Measurements from ENCODE around the gene ZNF681. TPM values are rescaled to one million over a fixed set of nuclear protein-coding genes. Genes with fewer than 3 reads are reported as not detected.
"Not testable (repeated sequence)": the region's sequence is repeated elsewhere in the genome, so short reads cannot be mapped to it uniquely, and the experiment has no call there.

ZNF681 gene
- total and polyA plus RNA-seq, 2 of the 4 experiments (the other 2 are of a cell fraction): 0.15 to 0.54 TPM

- ATAC-seq (ENCODE audit: low read depth) (no peak), DNase-seq (no peak)
- no peak overlapping the region for H4K5ac ChIP-seq (ENCODE audit: low read depth, low read length)
- H3K23ac ChIP-seq (ENCODE audit: low read depth, low read length): no peak overlapping the region
- no peak overlapping the region for H3K4me3 ChIP-seq (ENCODE audit: insufficient read depth, low read depth, low read length)
- H2BK5ac ChIP-seq (ENCODE audit: low read depth, low read length, poor library complexity, severe bottlenecking): no peak overlapping the region
- no peaks in the 10 kb centered on the region for H3K79me1 ChIP-seq (ENCODE audit: low read depth in 1 of 2, low read length in 2 of 2)
- H3K4me2 ChIP-seq (ENCODE audit: low read depth, low read length): no peak overlapping the region
- ChIA-PET CTCF (no interaction called here), POLR2A (ENCODE audit: unreplicated experiment) (no interaction called here)
- no peak overlapping the region for H2BK15ac ChIP-seq (ENCODE audit: low read depth, low read length)
- dilution Hi-C loops (cut with HindIII; ENCODE audit: low sequenced_read_pairs, unreplicated experiment): no loop called here
- TF ChIP-seq FOS (IDR thresholded peaks at IDR 0.05; ENCODE audit: low read depth, low read length) (no peak), MAFK (IDR thresholded peaks at IDR 0.05; ENCODE audit: low read depth, low read length) (no peak), MXI1 (IDR thresholded peaks at IDR 0.05; ENCODE audit: borderline replicate concordance, low read depth, low read length) (no peak)
- H3K18ac ChIP-seq (ENCODE audit: low read depth, low read length): no peak overlapping the region
- H2AK9ac ChIP-seq (replicated peaks; ENCODE audit: low read depth, low read length, poor library complexity): no peak overlapping the region
- no peak overlapping the region for H2BK120ac ChIP-seq (ENCODE audit: low read depth, low read length)
- H2BK20ac ChIP-seq (ENCODE audit: low read depth, low read length): no peak overlapping the region
- no peak overlapping the region for H3K14ac ChIP-seq (replicated peaks; ENCODE audit: low read depth, low read length)
- H3K4ac ChIP-seq (ENCODE audit: low read depth, low read length): no peak overlapping the region
- no peaks in the 10 kb centered on the region for H3K4me1 ChIP-seq (ENCODE audit: control insufficient read depth, insufficient read depth, low read length)
- in situ Hi-C loops (cut with MboI; ENCODE audit: low sequenced_read_pairs): no loop called here
- no peak overlapping the region for H3K27ac ChIP-seq (ENCODE audit: insufficient read depth, low read length)
- no peak overlapping the region for H4K8ac ChIP-seq (ENCODE audit: low read depth in 2 of 2, low read length in 2 of 2)
- intact Hi-C loops (cut with micrococcal nuclease): no loop called here
- no peak overlapping the region for H3K56ac ChIP-seq (ENCODE audit: extremely low read depth, insufficient read depth, low read length)
- WGBS, 2 experiments (ENCODE audit: extremely low coverage in 2 of 2, insufficient read length in 1 of 2): 80% methylated on average over 1 of the region's 5 CpGs; no CpG with 5 or more reads in 1 of the 2 experiments
- H2AFZ ChIP-seq (replicated peaks; ENCODE audit: low read length, poor library complexity): no peak overlapping the region
- no peaks in the 10 kb centered on the region for H3K27me3 ChIP-seq (ENCODE audit: control insufficient read depth, insufficient read depth, low read length)
- no peaks in the 10 kb centered on the region for H3K36me3 ChIP-seq (ENCODE audit: control insufficient read depth, insufficient read depth, low read length)
- H4K20me1 ChIP-seq (ENCODE audit: insufficient read depth, low read length): no peaks in the 10 kb centered on the region; the same call in 1 of the 2 replicates
- no peaks in the 10 kb centered on the region for H3K9me1 ChIP-seq (ENCODE audit: insufficient read depth, low read length)
- no peak overlapping the region for H2AK5ac ChIP-seq (ENCODE audit: low read depth, low read length)
- no peak overlapping the region for H3K9ac ChIP-seq (ENCODE audit: low read depth, low read length)
- H3K9me3 ChIP-seq (ENCODE audit: control insufficient read depth, insufficient read depth, low read length): peaks cover 1% of the 10 kb centered on the region; the same call in 1 of the 2 replicates
- no peak overlapping the region for H4K91ac ChIP-seq (ENCODE audit: insufficient read depth, low read depth, low read length)
- BruUV-seq (replicated peaks): no TSS peak
Observed at GRCh38 chr19:23778566-23778965, 19.9 kb upstream of the ZNF681 start.

GRCh38 chr19:23778036-23778435 is 19.3 kb upstream of the ZNF681 start:
- H4K5ac ChIP-seq (ENCODE audit: low read depth, low read length); H4K91ac ChIP-seq (ENCODE audit: insufficient read depth, low read depth, low read length); H3K9me3 ChIP-seq (ENCODE audit: control insufficient read depth, insufficient read depth, low read length); H2AK9ac ChIP-seq (replicated peaks; ENCODE audit: low read depth, low read length, poor library complexity); intact Hi-C loops (cut with micrococcal nuclease); H3K4me1 ChIP-seq (ENCODE audit: control insufficient read depth, insufficient read depth, low read length); H4K20me1 ChIP-seq (ENCODE audit: insufficient read depth, low read length); H2BK120ac ChIP-seq (ENCODE audit: low read depth, low read length); DNase-seq; H3K56ac ChIP-seq (ENCODE audit: extremely low read depth, insufficient read depth, low read length); H3K23ac ChIP-seq (ENCODE audit: low read depth, low read length); H3K27me3 ChIP-seq (ENCODE audit: control insufficient read depth, insufficient read depth, low read length); H2AK5ac ChIP-seq (ENCODE audit: low read depth, low read length); H2BK20ac ChIP-seq (ENCODE audit: low read depth, low read length); H3K9ac ChIP-seq (ENCODE audit: low read depth, low read length); H3K36me3 ChIP-seq (ENCODE audit: control insufficient read depth, insufficient read depth, low read length); ATAC-seq (ENCODE audit: low read depth); H3K4me3 ChIP-seq (ENCODE audit: insufficient read depth, low read depth, low read length); H2BK5ac ChIP-seq (ENCODE audit: low read depth, low read length, poor library complexity, severe bottlenecking); H3K9me1 ChIP-seq (ENCODE audit: insufficient read depth, low read length); BruUV-seq (replicated peaks); H3K4me2 ChIP-seq (ENCODE audit: low read depth, low read length); H3K79me1 ChIP-seq (ENCODE audit: low read depth in 1 of 2, low read length in 2 of 2); H2BK15ac ChIP-seq (ENCODE audit: low read depth, low read length); POLR2A ChIA-PET (ENCODE audit: unreplicated experiment); H4K8ac ChIP-seq (ENCODE audit: low read depth in 2 of 2, low read length in 2 of 2); H3K27ac ChIP-seq (ENCODE audit: insufficient read depth, low read length); H2AFZ ChIP-seq (replicated peaks; ENCODE audit: low read length, poor library complexity); in situ Hi-C loops (cut with MboI; ENCODE audit: low sequenced_read_pairs); CTCF ChIA-PET; H3K18ac ChIP-seq (ENCODE audit: low read depth, low read length); H3K4ac ChIP-seq (ENCODE audit: low read depth, low read length); dilution Hi-C loops (cut with HindIII; ENCODE audit: low sequenced_read_pairs, unreplicated experiment); H3K14ac ChIP-seq (replicated peaks; ENCODE audit: low read depth, low read length): not testable (repeated sequence)
- no CpG with 5 or more reads among the region's 6 CpGs for WGBS, 2 experiments (ENCODE audit: extremely low coverage in 2 of 2, insufficient read length in 1 of 2)

All from IMR-90 (cell line).